HK-2 (cell line): ENCODE results near the gene IFNK.

ENCODE experiments used
- DNase-seq: peaks from one replicate; pipeline ENCODE4 v3.0.0-alpha.2; 2018; ENCODE audit not compliant: unreplicated experiment

IFNK gene

GRCh38 chr9:27511771-27512170, 12.3 kb upstream of the IFNK start:
- no peak for DNase-seq

GRCh38 chr9:27514551-27514950, 9.5 kb upstream of the IFNK start:
- no peak for DNase-seq

DNA sequence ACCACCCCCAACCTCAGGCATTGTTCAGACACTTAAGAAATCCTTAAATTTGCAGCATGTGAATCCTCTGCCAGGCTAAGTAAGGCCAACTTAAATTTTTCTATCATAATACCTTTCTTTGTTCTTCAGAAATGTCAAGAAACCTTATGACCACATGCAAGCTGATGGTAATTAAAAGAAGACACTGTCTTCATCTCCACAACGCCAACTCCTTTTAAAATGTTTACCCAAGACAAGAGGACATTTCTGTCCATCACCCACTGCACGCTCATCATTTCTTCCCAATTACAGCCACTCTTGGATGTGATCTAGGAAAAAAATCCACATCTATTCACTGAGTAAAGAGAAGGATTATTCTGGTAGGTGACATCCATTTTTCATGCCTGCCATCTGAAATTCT, 6.1 kb upstream of the IFNK start:
- no peak for DNase-seq

DNA sequence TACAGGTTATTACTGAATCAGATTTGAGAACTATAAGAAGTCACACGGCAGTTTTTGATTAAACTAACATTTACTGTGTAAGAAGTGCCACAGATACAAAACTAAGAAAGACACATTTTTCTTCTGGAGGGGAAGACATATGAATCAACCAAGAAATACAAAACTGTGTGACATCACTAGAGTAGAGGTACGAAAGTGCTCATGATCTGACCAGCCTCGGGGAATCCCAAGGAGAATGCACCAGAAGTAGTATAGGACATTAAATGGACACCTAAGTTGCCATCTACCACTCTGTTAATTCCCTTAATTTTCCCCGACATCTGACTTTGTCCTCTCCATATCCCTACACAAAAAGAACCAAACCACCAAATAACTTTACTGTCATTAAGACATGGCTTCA, 5.3 kb upstream of the IFNK start:
- DNase-seq, result no peak

GRCh38 chr9:27519466-27520465, 4.3 kb upstream of the IFNK start:
- DNase-seq, result no peak

GRCh38 chr9:27520986-27521385, 3.1 kb upstream of the IFNK start:
- no peak for DNase-seq

DNA sequence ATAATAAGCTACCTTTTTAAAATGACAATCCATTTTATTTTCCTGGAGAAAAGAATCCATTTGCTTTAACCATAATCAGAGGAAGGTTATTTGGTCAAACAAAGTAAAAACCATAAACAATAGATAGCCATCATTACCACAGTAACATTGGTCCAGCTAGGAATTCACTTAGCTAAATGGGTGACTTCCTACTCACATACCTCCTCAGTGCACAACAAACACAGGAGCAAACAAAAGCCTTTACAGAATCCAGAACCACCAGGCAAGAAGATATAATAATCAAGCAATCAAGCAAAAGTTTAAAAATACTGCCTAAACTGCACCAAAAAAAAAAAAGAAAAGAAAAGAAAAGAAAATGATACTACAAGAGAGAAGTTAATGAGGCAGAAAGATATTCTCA, 949 bp upstream of the IFNK start:
- DNase-seq, result no peak

- DNase-seq, result no peak
Observed at GRCh38 chr9:27527702-27528075, 3.6 kb downstream of the IFNK start.

DNA sequence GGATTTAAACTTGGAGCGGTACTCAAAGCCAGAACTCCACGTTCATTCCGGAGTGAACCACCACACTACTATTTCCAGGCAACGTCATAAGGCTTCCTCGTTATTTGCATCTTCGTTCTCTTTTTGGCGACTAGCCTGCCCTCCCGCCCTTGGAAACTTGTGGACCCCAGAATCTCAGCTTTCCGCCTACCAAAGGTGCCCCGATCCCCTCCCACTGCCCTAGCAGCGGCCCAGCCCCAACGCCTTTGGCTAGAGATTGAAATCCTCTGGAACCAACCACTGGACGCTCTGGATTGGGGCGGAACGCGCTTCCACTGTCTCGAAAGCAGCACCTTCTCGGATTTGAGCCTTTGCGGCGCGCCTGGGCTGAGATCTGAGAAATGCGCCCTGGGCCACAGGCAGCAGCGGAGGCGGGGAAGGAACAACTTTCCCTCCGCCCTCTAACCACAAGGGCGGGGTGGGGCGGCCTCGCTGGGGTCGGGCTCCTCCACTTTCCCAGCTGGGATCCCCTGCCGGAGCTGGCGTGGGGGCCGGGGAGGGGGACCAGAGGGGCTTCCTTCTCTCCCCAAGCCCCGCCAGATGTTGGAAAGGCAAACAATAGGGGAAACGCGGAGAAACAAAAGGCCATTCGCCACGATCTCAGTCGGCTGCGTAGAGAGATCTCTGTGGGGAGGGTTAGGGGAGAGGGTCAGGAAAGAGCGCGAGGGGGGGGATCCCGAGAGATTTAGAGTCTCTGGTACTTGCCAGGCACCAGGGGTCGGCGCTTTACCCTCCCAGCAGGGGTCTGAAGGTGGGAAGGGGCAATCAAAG, 4.2 kb downstream of the IFNK start:
- no peak for DNase-seq

DNA sequence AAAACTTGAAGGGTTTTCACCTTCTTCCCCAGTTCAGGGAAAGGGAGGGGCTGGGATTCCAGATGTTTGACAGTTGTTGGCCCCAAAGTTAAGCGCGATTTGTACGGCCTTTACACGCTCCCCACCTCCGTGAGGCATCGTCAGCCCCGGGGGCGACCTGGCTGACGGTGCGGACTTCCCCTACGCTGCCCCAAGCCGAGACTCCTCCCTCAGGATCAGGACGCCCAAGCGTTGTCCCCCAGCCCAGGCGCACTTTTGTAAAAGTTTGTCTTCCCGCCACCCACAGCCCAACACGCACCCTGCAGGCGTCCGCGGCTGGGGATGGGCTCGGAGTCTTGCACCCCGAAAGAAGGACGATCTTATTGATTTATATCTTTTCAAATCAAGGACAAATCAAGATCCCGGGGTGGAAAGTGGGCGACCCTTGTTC, 4.8 kb downstream of the IFNK start:
- DNase-seq, result no peak

- peak; percentile 68 for DNase-seq
Observed at GRCh38 chr9:27529316-27530278, 5.5 kb downstream of the IFNK start, which contains the start of gene MOB3B. Gene MOB3B, minus strand, starts transcription at chr9:27529814. Its CDS starts 74,264 bp downstream, at chr9:27455550.

- DNase-seq, result no peak
Observed at GRCh38 chr9:27530915-27531755, 7.0 kb downstream of the IFNK start.

DNA sequence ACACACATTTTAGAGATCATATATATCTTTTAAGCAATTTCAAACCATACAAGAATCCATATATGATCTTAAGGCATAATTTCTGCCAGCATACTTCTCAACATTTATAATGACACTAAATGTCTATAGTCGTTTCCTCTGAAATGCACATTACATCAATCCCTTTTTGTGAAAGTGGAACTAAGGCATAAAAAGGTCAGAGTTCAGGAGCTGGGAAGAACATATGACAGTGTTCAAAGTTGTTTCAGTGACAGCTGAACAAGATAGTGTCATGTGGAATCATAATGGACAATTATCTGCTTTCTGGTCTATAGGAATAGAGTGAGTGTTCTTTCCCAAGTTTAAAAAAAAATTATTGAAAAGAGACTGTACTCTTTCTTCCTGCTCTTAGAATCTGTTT, 8.0 kb downstream of the IFNK start:
- no peak for DNase-seq

DNA sequence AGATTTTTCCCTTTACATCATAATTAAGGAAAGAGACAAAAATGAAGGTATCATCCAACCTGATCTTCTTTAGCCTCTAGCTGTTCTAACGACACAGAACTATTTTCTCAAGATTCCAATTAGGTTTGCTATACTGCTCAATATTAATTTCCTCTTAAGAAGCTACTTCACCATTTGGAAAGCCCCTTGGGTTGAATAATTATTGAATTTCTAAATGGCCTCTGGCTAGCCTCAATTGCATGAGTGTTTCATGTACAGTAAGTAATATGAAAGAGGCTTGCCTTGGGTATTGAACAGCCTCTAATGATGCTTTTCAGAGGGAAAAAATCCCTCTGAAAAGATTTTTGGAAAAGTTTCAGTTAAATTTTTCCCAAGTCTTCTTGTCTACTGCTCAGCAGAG, 9.2 kb downstream of the IFNK start:
- no peak for DNase-seq

DNA sequence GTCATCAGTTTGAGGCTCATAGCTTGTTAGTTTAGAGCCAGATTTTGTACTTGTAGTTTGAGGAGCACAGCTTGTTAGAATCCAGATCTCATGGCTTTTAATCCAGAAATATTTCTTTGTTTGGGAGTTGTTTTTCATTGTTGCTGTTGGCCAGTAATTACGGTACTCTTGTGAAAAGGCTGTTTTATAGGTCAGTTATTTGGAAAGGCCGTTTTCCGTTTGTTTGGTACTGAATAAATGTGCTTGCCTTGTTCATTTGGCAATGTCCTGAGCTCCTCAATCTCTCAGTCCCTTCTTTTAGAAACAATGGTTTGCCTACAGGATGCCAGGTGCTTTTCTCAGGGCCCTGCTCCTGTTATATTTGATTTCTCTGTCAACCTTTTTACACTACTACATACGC, 10.0 kb downstream of the IFNK start:
- DNase-seq, result no peak

GRCh38 chr9:27534658-27535209, 10.6 kb downstream of the IFNK start:
- DNase-seq, result no peak

GRCh38 chr9:27535701-27536118, 11.6 kb downstream of the IFNK start:
- DNase-seq, result no peak

- no peak for DNase-seq
Observed at GRCh38 chr9:27536168-27536567, 12.1 kb downstream of the IFNK start.

- DNase-seq, result no peak
Observed at GRCh38 chr9:27537027-27537435, 12.9 kb downstream of the IFNK start.

DNA sequence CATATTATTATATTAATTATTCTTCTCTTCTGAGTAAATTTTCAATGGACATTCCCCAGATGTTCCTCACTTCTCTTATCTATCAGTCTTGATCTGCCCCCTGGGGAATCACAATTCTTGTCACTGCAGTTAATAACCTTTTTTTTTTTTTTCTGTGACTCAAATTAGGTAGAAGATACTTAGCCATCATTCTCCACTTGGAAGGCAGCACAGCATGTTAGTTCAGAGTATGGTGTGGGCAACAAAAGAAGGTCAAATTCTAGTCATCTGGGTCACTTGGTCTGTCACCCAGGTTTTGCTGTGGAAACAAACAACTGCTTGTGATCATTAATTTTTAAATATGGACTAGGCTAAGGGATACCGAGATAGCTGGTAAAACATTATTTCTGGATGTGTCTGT, 13.7 kb downstream of the IFNK start:
- no peak for DNase-seq
